K562 (cell line): ENCODE results near the gene WWC2. TPM values are rescaled to one million over a fixed set of nuclear protein-coding genes. Genes with fewer than 3 reads are reported as not detected.

Source experiments
- CTCF ChIP-seq, 3 experiments: IDR thresholded peaks in 2 of 3; conservative IDR thresholded peaks in 1 of 3; 2 replicates each; pipeline ENCODE4 v1.5.1; 2011 to 2012; ENCODE audit warnings: low read length in 3 of 3, mild to moderate bottlenecking in 3 of 3, control low read depth in 2 of 3, improper control_type of control experiment in 1 of 3, inconsistent platforms in 1 of 3, low read depth in 1 of 3, mixed read lengths in 1 of 3, moderate library complexity in 1 of 3; ENCODE audit not compliant: insufficient read depth in 2 of 3
- E2F8 ChIP-seq: fragments of 450-650 bp; IDR thresholded peaks from 2 replicates; pipeline ENCODE4 v1.7.1; 2018; ENCODE audit warnings: mild to moderate bottlenecking, low read depth; ENCODE audit not compliant: partially characterized antibody
- EHMT2 ChIP-seq: fragments of 450-650 bp; IDR thresholded peaks from 2 replicates; pipeline ENCODE4 v1.6.1; 2018; ENCODE audit warnings: antibody characterized with exemption
- HIVEP1 ChIP-seq: fragments of 250-450 bp; sonication (Bioruptor Pico); IDR thresholded peaks from 2 replicates; pipeline ENCODE4 v1.4.0; 2020; ENCODE audit warnings: mild to moderate bottlenecking
- HLTF ChIP-seq: fragments of 450-650 bp; IDR thresholded peaks from 2 replicates; pipeline ENCODE4 v1.6.1; 2016
- HMG20A ChIP-seq: fragments of 450-650 bp; formaldehyde crosslinking; conservative IDR thresholded peaks from 2 replicates; pipeline ENCODE4 v1.4.0; 2020; ENCODE audit warnings: mild to moderate bottlenecking, mixed read lengths
- HNRNPL ChIP-seq: fragments of 200-400 bp; formaldehyde crosslinking; IDR thresholded peaks from 2 replicates; pipeline ENCODE4 v1.6.1; 2017; ENCODE audit warnings: low read depth, mild to moderate bottlenecking, low read length
- KAT2B ChIP-seq: IDR thresholded peaks from one replicate; pipeline ENCODE4 v1.6.1; 2012; ENCODE audit warnings: low read depth, mild to moderate bottlenecking, control low read depth, inconsistent platforms, low read length, moderate library complexity
- PYGO2 ChIP-seq: fragments of 450-650 bp; IDR thresholded peaks from 2 replicates; pipeline ENCODE4 v1.6.1; 2016; ENCODE audit warnings: mild to moderate bottlenecking, missing genetic modification characterization, moderate library complexity, missing compliant biosample characterization
- RHOXF2B ChIP-seq: fragments of 250-450 bp; sonication (Bioruptor Pico); conservative IDR thresholded peaks from 2 replicates; pipeline ENCODE4 v1.5.1; 2021
- ZNF764 ChIP-seq: fragments of 250-450 bp; sonication (Bioruptor Pico); IDR thresholded peaks from 2 replicates; pipeline ENCODE4 v1.4.0; 2020; ENCODE audit warnings: low read depth, mild to moderate bottlenecking, moderate library complexity
- polyA plus RNA-seq, 8 experiments: library from polyadenylated mRNA; depleted of rRNA in 4 of 8; stranded (reverse) in 5 of 8; unstranded in 3 of 8; fragments of >200 nt; fragmentation: Nextera tagmentation in 2 of 8; fragmentation: Illumina TruSeq in 1 of 8; extraction: Ambion mirVana in 2 of 8; extraction: Trizol in 1 of 8; gene quantifications; 2 replicates each; pipeline versions ENCODE4 v1.2.1 to v1.2.3, GENCODE V29; 2011 to 2014; ENCODE audit warnings: inconsistent platforms in 1 of 8, missing spikeins in 1 of 8
- total RNA-seq, 7 experiments: library from RNA; depleted of rRNA in 6 of 7; stranded (reverse); fragments of >200 nt in 6 of 7; fragmentation: Illumina TruSeq in 2 of 7; extraction: Trizol in 2 of 7; gene quantifications; 2 replicates each; pipeline versions ENCODE4 v1.2.1 to v1.2.3, GENCODE V29; 2011 to 2021; ENCODE audit warnings: low replicate concordance in 1 of 7

Gene WWC2
- total and polyA plus RNA-seq, 9 of the 15 experiments (the other 6 are each of a cell fraction or from before 2014, with no cell fraction given), result 3.7 to 39.4 (median 19.6) TPM

DNA sequence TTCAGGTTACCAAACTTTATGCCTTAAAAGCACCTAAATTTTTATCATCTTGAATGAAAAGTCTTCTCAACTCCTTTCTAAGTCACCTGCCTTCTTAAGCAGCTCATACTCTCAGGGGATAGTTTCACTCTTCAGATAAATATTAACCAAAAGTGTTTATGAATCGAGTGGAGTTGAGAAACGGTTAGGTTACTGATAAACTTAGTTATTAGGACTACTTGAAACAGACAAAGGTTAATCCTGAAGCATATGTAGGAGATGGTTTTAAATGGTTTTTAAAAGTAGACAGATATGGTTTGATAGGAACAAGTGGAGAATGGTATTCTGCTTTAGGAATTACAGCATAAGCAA lies 188.2 kb downstream of the WWC2 start (continued):
- TF ChIP-seq E2F8 (no peak), ZNF764 (no peak), KAT2B (no peak), HIVEP1 (CRISPR knock-in tag) (no peak), PYGO2 (tag) (no peak), HMG20A (CRISPR knock-in tag) (no peak), HNRNPL (no peak), EHMT2 (no peak), CTCF (IDR thresholded peaks at IDR 0.05 in 2 of 3, conservative IDR thresholded peaks at IDR 0.05 in 1 of 3; ENCODE audit: insufficient read depth in 2 of 3, low read depth in 1 of 3, low read length in 3 of 3) (no peak), RHOXF2B (no peak), HLTF (no peak)
